M059J (cell line): ENCODE data around the gene PTPRE. TPM values are rescaled to one million over a fixed set of nuclear protein-coding genes. Genes with fewer than 3 reads are reported as not detected.
A peak's percentile ranks its signal among the peaks of the same experiment; 100 is the strongest.

Experiments
- DNase-seq: peaks from one replicate; pipeline ENCODE4 v3.0.0-alpha.2; 2012; ENCODE audit warnings: low read depth
- total RNA-seq: library from RNA; depleted of rRNA; stranded (reverse); fragments of >200 nt; shearing (Covaris generic); gene quantifications from 2 replicates; pipeline ENCODE4 v1.2.3, GENCODE V29; 2014

The PTPRE gene
- total RNA-seq, 1 experiment from 2014 or later: 6.4 TPM

- DNase-seq: no peak
These were observed 18.7 kb downstream of the PTPRE start for GRCh38 chr10:127925471-127926207.

GRCh38 chr10:127926455-127926854 is 19.6 kb downstream of the PTPRE start:
- DNase-seq: no peak

- DNase-seq: peak; percentile 88
These were observed 21.3 kb downstream of the PTPRE start for GRCh38 chr10:127928021-127928806.

GRCh38 chr10:127932521-127933270 is 25.8 kb downstream of the PTPRE start:
- no peak for DNase-seq

GRCh38 chr10:127933271-127933670 is 26.4 kb downstream of the PTPRE start:
- DNase-seq: no peak

- DNase-seq: no peak
These were observed 27.5 kb downstream of the PTPRE start for GRCh38 chr10:127934383-127934782.

GRCh38 chr10:127935071-127935561 is 28.2 kb downstream of the PTPRE start:
- DNase-seq: peak; percentile 86

- DNase-seq: peak; percentile 41
These were observed 30.2 kb downstream of the PTPRE start for GRCh38 chr10:127937069-127937468.

GRCh38 chr10:127937915-127938463 is 31.1 kb downstream of the PTPRE start:
- DNase-seq: no peak

- no peak for DNase-seq
These were observed 33.0 kb downstream of the PTPRE start for GRCh38 chr10:127939786-127940330.

GRCh38 chr10:127940866-127941640 is 34.1 kb downstream of the PTPRE start:
- DNase-seq: no peak

- peak; percentile 53 for DNase-seq
These were observed 35.9 kb downstream of the PTPRE start for GRCh38 chr10:127942811-127943210.

- DNase-seq: no peak
These were observed 36.5 kb downstream of the PTPRE start for GRCh38 chr10:127943336-127943910.

- no peak for DNase-seq
These were observed 37.4 kb downstream of the PTPRE start for GRCh38 chr10:127944256-127944655.

- peak; percentile 98 for DNase-seq
These were observed 38.4 kb downstream of the PTPRE start for GRCh38 chr10:127945341-127945758.

- no peak for DNase-seq
These were observed 39.2 kb downstream of the PTPRE start for GRCh38 chr10:127945948-127946711.

GRCh38 chr10:127947211-127947610 is 40.3 kb downstream of the PTPRE start:
- DNase-seq: no peak

GRCh38 chr10:127948791-127949190 is 41.9 kb downstream of the PTPRE start:
- DNase-seq: no peak

- DNase-seq: no peak
These were observed 42.9 kb downstream of the PTPRE start for GRCh38 chr10:127949831-127950230.
